GM21576 (cell line): ENCODE data around the gene FAM8A1.

Experiments used
- ATAC-seq: cut with Tn5 transposase; IDR thresholded peaks from one replicate; pipeline ENCODE4 v1.9.1; 2021; ENCODE audit warnings: mild to moderate bottlenecking, moderate library complexity; ENCODE audit not compliant: unreplicated experiment

Gene FAM8A1

DNA sequence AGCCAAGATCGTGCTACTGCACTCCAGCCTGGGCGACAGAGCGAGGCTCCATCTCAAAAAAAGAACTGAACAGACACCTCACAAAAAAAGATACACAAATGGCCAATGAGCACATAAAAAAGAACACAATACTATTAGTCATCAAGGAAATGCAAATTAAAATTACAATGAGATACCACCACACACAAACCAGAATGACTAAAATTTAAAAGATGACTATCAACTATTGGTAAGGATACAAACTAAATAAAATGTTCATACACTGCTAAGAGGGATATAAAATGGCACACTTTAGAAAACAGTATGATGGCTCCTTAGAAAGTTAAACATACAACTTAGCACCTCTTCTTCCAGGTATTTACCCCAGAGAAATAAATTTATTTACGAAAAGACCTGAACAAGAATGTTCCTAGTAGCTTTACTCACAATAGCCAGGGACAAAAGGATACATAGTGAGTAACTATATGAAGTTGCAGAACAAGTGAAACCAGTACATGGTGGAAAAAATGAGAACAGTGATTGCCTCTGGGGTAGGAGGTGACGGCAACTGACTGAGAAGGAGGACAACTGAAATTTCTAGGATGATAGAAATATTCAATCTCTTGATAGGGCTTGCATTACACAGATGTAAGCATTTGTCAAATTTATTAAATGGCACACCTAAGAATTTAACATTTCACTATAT is 53.2 kb downstream of the FAM8A1 start:
- ATAC-seq, result no peak

- no peak for ATAC-seq
Measured at GRCh38 chr6:17656092-17656491, 56.0 kb downstream of the FAM8A1 start.

GRCh38 chr6:17656644-17657043 is 56.5 kb downstream of the FAM8A1 start:
- ATAC-seq, result no peak
